Diencephalon (tissue), 1 donor: ENCODE results near the gene ETDB. TPM values are rescaled to one million over a fixed set of nuclear protein-coding genes. Genes with fewer than 3 reads are reported as not detected.

Experiments used
- total RNA-seq: library from RNA; depleted of rRNA; stranded (reverse); fragments of >200 nt; gene quantifications from one replicate; pipeline ENCODE4 v1.2.3, GENCODE V29; 2014

Gene ETDB
- not detected for total RNA-seq

GRCh38 chrX:135120056-135120576, at the start of gene ETDB:
ETDB (minus strand) TSS chrX:135120526; CDS start chrX:135119261, 1,265 bp downstream.

Other genes with a start within 250 kb of the ETDB start
- 15.0 TPM for gene MOSPD1, start 205.3 kb downstream of the ETDB start, total RNA-seq
- 2.1 TPM for gene SMIM10, start 129.5 kb downstream of the ETDB start, total RNA-seq
- gene RTL8B, start 98.0 kb downstream of the ETDB start, total RNA-seq, result 6.2 TPM
- 37.1 TPM for gene RTL8C, start 88.2 kb downstream of the ETDB start, total RNA-seq
- gene RTL8A, start 68.4 kb downstream of the ETDB start, total RNA-seq, result 9.0 TPM
- 15.7 TPM for gene SMIM10L2B, start 21.8 kb downstream of the ETDB start, total RNA-seq
- gene CT55, start 50.9 kb upstream of the ETDB start, total RNA-seq, result not detected
- gene ETDA, start 131.5 kb upstream of the ETDB start, total RNA-seq, result not detected
- gene ETDC, start 189.0 kb upstream of the ETDB start, total RNA-seq, result not detected
- gene ZNF75D, start 223.6 kb upstream of the ETDB start, total RNA-seq, result 15.7 TPM
- gene ZNF449, start 224.3 kb upstream of the ETDB start, total RNA-seq, result 15.5 TPM